H9 (cell line): ENCODE data around the gene ATP4A. TPM values are rescaled to one million over a fixed set of nuclear protein-coding genes. Genes with fewer than 3 reads are reported as not detected.

Experiments
- DNase-seq: peaks from one replicate; pipeline ENCODE4 v3.0.0-alpha.2; 2017
- H2AFZ ChIP-seq: one replicate; pipeline ENCODE4 v1.6.1; 2013; ENCODE audit warnings: mild to moderate bottlenecking, low read length, control low read depth, moderate library complexity
- H2AK5ac ChIP-seq: 2 replicates; pipeline ENCODE4 v1.6.1; 2013; ENCODE audit warnings: low read length, control low read depth, mixed read lengths; ENCODE audit not compliant: insufficient read length
- H2BK120ac ChIP-seq: one replicate; pipeline ENCODE4 v1.6.1; 2013; ENCODE audit warnings: low read depth, mild to moderate bottlenecking, low read length, control low read depth, inconsistent platforms; ENCODE audit not compliant: poor library complexity, severe bottlenecking
- H2BK12ac ChIP-seq: 2 replicates; pipeline ENCODE4 v1.6.1; 2013; ENCODE audit warnings: low read length, control low read depth, mixed read lengths, low read depth; ENCODE audit not compliant: insufficient read length
- H2BK15ac ChIP-seq: 2 replicates; pipeline ENCODE4 v1.6.1; 2013; ENCODE audit warnings: low read depth, low read length, control low read depth
- H2BK20ac ChIP-seq: one replicate; pipeline ENCODE4 v1.6.1; 2013; ENCODE audit warnings: low read depth, mild to moderate bottlenecking, low read length, control low read depth, inconsistent platforms; ENCODE audit not compliant: poor library complexity, severe bottlenecking
- H2BK5ac ChIP-seq: 2 replicates; pipeline ENCODE4 v1.6.1; 2013; ENCODE audit warnings: low read length, control low read depth, mixed read lengths; ENCODE audit not compliant: insufficient read length
- H3K14ac ChIP-seq: 2 replicates; pipeline ENCODE4 v1.6.1; 2013; ENCODE audit warnings: low read length, control low read depth; ENCODE audit not compliant: insufficient read depth
- H3K18ac ChIP-seq: 2 replicates; pipeline ENCODE4 v1.6.1; 2013; ENCODE audit warnings: low read depth, mild to moderate bottlenecking, mixed read lengths, low read length, control low read depth; ENCODE audit not compliant: insufficient read length
- H3K23ac ChIP-seq: 2 replicates; pipeline ENCODE4 v1.6.1; 2013; ENCODE audit warnings: low read length, control low read depth, mixed read lengths, low read depth; ENCODE audit not compliant: insufficient read length
- H3K23me2 ChIP-seq: 2 replicates; pipeline ENCODE4 v1.6.1; 2013; ENCODE audit warnings: low read depth, mild to moderate bottlenecking, mixed read lengths, low read length, control low read depth; ENCODE audit not compliant: insufficient read length, poor library complexity, severe bottlenecking
- H3K27ac ChIP-seq: 2 replicates; pipeline ENCODE4 v1.5.1; 2013; ENCODE audit warnings: low read length, control low read depth, mixed read lengths, low read depth; ENCODE audit not compliant: insufficient read length
- H3K27me3 ChIP-seq: 2 replicates; pipeline ENCODE4 v1.6.1; 2013; ENCODE audit warnings: low read length, control low read depth, inconsistent platforms; ENCODE audit not compliant: insufficient read depth
- H3K4ac ChIP-seq: 2 replicates; pipeline ENCODE4 v1.6.1; 2013; ENCODE audit warnings: low read depth, mild to moderate bottlenecking, control low read depth, inconsistent platforms, low read length, moderate library complexity
- H3K4me1 ChIP-seq: 2 replicates; pipeline ENCODE4 v1.6.1; 2013; ENCODE audit warnings: low read length, control low read depth, inconsistent platforms; ENCODE audit not compliant: insufficient read depth
- H3K4me2 ChIP-seq: 2 replicates; pipeline ENCODE4 v1.6.1; 2013; ENCODE audit warnings: low read length, control low read depth, mixed read lengths; ENCODE audit not compliant: insufficient read length, insufficient read depth
- H3K56ac ChIP-seq: 2 replicates; pipeline ENCODE4 v1.6.1; 2013; ENCODE audit warnings: low read depth, mild to moderate bottlenecking, mixed read lengths, low read length, control low read depth; ENCODE audit not compliant: insufficient read length
- H3K79me1 ChIP-seq: 2 replicates; pipeline ENCODE4 v1.6.1; 2013; ENCODE audit warnings: low read depth, mild to moderate bottlenecking, moderate library complexity, low read length, control low read depth, inconsistent platforms; ENCODE audit not compliant: insufficient read depth, poor library complexity, severe bottlenecking
- H3K79me2 ChIP-seq: 2 replicates; pipeline ENCODE4 v1.6.1; 2013; ENCODE audit warnings: low read length, control low read depth, inconsistent platforms; ENCODE audit not compliant: insufficient read depth
- H3K9ac ChIP-seq: 2 replicates; pipeline ENCODE4 v1.6.1; 2013; ENCODE audit warnings: low read length, control low read depth, mixed read lengths; ENCODE audit not compliant: insufficient read length; ENCODE audit errors: extremely low read depth
- H3K9me3 ChIP-seq: one replicate; pipeline ENCODE4 v1.6.1; 2013; ENCODE audit warnings: low read depth, low read length, inconsistent platforms; ENCODE audit not compliant: control insufficient read depth
- H3T11ph ChIP-seq: one replicate; pipeline ENCODE4 v1.6.1; 2013; ENCODE audit warnings: mild to moderate bottlenecking, low read length, control low read depth, inconsistent platforms
- H4K20me1 ChIP-seq: one replicate; pipeline ENCODE4 v1.6.1; 2013; ENCODE audit not compliant: control insufficient read depth, insufficient read length, insufficient read depth
- H4K5ac ChIP-seq: 2 replicates; pipeline ENCODE4 v1.6.1; 2013; ENCODE audit warnings: low read depth, mild to moderate bottlenecking, mixed read lengths, low read length, control low read depth; ENCODE audit not compliant: insufficient read length
- H4K8ac ChIP-seq: replicated peaks from 2 replicates; pipeline ENCODE4 v1.6.1; 2013; ENCODE audit warnings: low read length, control low read depth, mixed read lengths, low read depth; ENCODE audit not compliant: insufficient read length
- H4K91ac ChIP-seq: 2 replicates; pipeline ENCODE4 v1.6.1; 2013; ENCODE audit warnings: low read depth, mild to moderate bottlenecking, moderate library complexity, mixed read lengths, low read length, control low read depth; ENCODE audit not compliant: insufficient read length
- H3K27ac Mint-ChIP-seq, 3 experiments: 2 replicates in 2 of 3; 3 replicates in 1 of 3; pipeline ENCODE4 v1.8.0; 2020 to 2021; ENCODE audit warnings: mixed read lengths in 3 of 3, mild to moderate bottlenecking in 1 of 3, moderate library complexity in 1 of 3
- H3K27me3 Mint-ChIP-seq: 2 replicates; pipeline ENCODE4 v1.8.0; 2021; ENCODE audit warnings: low read depth, mild to moderate bottlenecking, moderate library complexity, mixed read lengths
- H3K36me3 Mint-ChIP-seq, 3 experiments: 2 replicates in 2 of 3; 3 replicates in 1 of 3; pipeline ENCODE4 v1.8.0; 2020 to 2021; ENCODE audit warnings: low read depth in 3 of 3, mixed read lengths in 3 of 3; ENCODE audit not compliant: insufficient read depth in 1 of 3
- H3K4me1 Mint-ChIP-seq, 2 experiments: 2 replicates each; pipeline ENCODE4 v1.8.0; 2020; ENCODE audit warnings: mixed read lengths in 2 of 2
- H3K4me3 Mint-ChIP-seq, 2 experiments: 2 replicates in 1 of 2; 3 replicates in 1 of 2; pipeline ENCODE4 v1.8.0; 2020 to 2021; ENCODE audit warnings: mild to moderate bottlenecking in 2 of 2, mixed read lengths in 2 of 2, moderate library complexity in 1 of 2
- H3K9me3 Mint-ChIP-seq, 2 experiments: 2 replicates in 1 of 2; 3 replicates in 1 of 2; pipeline ENCODE4 v1.8.0; 2020; ENCODE audit warnings: mild to moderate bottlenecking in 2 of 2, mixed read lengths in 2 of 2, moderate library complexity in 1 of 2
- WGBS: extraction: QIAGEN DNeasy Blood & Tissue Kit; methylation state at CpG from one replicate; pipeline ENCODE4 v1.1.7; 2013; ENCODE audit warnings: missing lambda C conversion rate, low lambda C conversion rate, mixed read lengths; ENCODE audit not compliant: insufficient read length; ENCODE audit errors: extremely low coverage; 5-methylcytosine and 5-hydroxymethylcytosine counted together
- total RNA-seq: library from RNA; stranded (reverse); gene quantifications from 2 replicates; pipeline ENCODE4 v1.2.1, GENCODE V29; 2021
- TF ChIP-seq, protein P1 (sequence below): fragments of 200-600 bp; sonication (generic); conservative IDR thresholded peaks from 3 replicates; pipeline ENCODE4 v1.8.0; 2021; ENCODE audit warnings: antibody characterized with exemption, mild to moderate bottlenecking

ATP4A gene
- total RNA-seq, 1 experiment from 2014 or later, result 0.24 TPM

DNA sequence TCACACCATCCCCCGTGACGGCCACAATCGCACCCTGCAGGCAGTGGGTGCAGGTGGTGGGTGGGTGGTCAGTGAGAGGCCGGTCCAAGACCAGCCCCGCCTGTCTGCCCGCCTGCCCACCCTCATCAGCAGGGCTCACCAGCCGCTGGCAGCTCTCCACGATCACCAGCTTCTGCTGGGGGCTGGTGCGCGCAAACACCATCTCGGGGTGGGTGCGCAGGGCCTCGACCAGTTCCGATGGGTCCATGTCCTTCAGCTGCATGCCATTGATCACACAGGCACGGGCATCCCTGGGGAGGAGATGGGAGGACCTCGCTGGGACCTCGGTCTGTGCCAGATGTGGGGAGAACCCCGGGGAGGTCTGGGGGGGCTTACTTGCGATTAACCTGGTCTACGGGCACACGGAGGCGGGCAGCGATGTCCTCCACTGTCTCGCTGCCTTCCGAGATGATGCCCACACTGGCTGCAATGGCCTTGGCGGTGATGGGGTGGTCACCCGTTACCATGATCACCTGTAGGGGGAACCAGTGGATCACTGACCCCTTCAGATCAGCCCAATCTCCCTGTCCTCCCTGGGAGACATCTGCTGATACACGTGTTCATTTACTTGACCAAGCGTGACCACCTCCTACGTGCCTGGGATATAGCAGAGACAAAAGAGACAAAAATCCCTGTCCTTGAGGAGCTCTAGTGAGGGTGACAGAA is 8.0 kb downstream of the ATP4A start:
- Histone ChIP-seq H2BK5ac (no peak overlapping the region), H3K56ac (no peak overlapping the region), H4K8ac (no peak overlapping the region), H2BK12ac (no peak overlapping the region), H2BK15ac (no peak overlapping the region), H3K9me3 (no peaks in the 10 kb centered on the region), H2AK5ac (no peak overlapping the region), H3K9ac (no peak overlapping the region), H4K5ac (no peak overlapping the region), H3K79me1 (no peaks in the 10 kb centered on the region), H3K27ac (no peak overlapping the region), H3K4ac (no peak overlapping the region), H2AFZ (no peak overlapping the region), H3K27me3 (peaks cover 3% of the 10 kb centered on the region; the same call in 1 of the 2 replicates), H4K20me1 (no peaks in the 10 kb centered on the region), H3K18ac (no peak overlapping the region), H3K23me2 (peaks cover 7% of the 10 kb centered on the region), H3T11ph (no peak overlapping the region), H3K14ac (no peak overlapping the region), H4K91ac (no peak overlapping the region), H3K4me1 (no peaks in the 10 kb centered on the region), H3K4me2 (no peak overlapping the region), H3K79me2 (no peaks in the 10 kb centered on the region; the same call in 1 of the 2 replicates), H2BK20ac (no peak overlapping the region), H3K23ac (no peak overlapping the region), H2BK120ac (no peak overlapping the region)
- no peak overlapping the region; a peak in 1 of 7 replicates for H3K27ac Mint-ChIP-seq
- WGBS, result no CpG with 5 or more reads among the region's 30 CpGs
- H3K36me3 Mint-ChIP-seq, result peaks cover 0 to 6% (median 5%) of the 10 kb centered on the region in 3 experiments; a peak in 6 of 7 replicates
- no peak overlapping the region; a peak in 1 of 5 replicates for H3K4me3 Mint-ChIP-seq
- H3K9me3 Mint-ChIP-seq, result no peaks in the 10 kb centered on the region
- peaks cover 9 to 14% of the 10 kb centered on the region in 2 experiments for H3K4me1 Mint-ChIP-seq
- TF ChIP-seq, protein P1, sequence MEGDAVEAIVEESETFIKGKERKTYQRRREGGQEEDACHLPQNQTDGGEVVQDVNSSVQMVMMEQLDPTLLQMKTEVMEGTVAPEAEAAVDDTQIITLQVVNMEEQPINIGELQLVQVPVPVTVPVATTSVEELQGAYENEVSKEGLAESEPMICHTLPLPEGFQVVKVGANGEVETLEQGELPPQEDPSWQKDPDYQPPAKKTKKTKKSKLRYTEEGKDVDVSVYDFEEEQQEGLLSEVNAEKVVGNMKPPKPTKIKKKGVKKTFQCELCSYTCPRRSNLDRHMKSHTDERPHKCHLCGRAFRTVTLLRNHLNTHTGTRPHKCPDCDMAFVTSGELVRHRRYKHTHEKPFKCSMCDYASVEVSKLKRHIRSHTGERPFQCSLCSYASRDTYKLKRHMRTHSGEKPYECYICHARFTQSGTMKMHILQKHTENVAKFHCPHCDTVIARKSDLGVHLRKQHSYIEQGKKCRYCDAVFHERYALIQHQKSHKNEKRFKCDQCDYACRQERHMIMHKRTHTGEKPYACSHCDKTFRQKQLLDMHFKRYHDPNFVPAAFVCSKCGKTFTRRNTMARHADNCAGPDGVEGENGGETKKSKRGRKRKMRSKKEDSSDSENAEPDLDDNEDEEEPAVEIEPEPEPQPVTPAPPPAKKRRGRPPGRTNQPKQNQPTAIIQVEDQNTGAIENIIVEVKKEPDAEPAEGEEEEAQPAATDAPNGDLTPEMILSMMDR, result peak; percentile 75
- peak; percentile 74 for DNase-seq
- peaks cover 56% of the 10 kb centered on the region for H3K27me3 Mint-ChIP-seq
